Heart left ventricle (tissue), 16 donors: ENCODE measurements around the gene RIPK4. TPM values are rescaled to one million over a fixed set of nuclear protein-coding genes. Genes with fewer than 3 reads are reported as not detected.

Experiments used
- ATAC-seq, 4 donors: fragments of 200-7000 bp; cut with Tn5 transposase; one replicate each; pipeline ENCODE4 v1.9.1; 2020 to 2022; ENCODE audit warnings: moderate library complexity in 4 of 4, mild to moderate bottlenecking in 3 of 4, moderate number of reproducible peaks in 1 of 4
- DNase-seq, 5 donors: peaks; one replicate each; pipeline ENCODE4 v3.0.0-alpha.2; 2020
- H3K27ac ChIP-seq, 12 donors: fragments of 200-600 bp; sonication (generic) in 4 of 12; one replicate each; pipeline versions ENCODE4 v1.5.0 to v1.8.0; 2016 to 2022; ENCODE audit warnings: mild to moderate bottlenecking in 2 of 12
- H3K27me3 ChIP-seq, 9 donors: fragments of 200-600 bp; sonication (generic) in 2 of 9; one replicate each; pipeline versions ENCODE4 v1.5.1 to v1.8.0; 2016 to 2022; ENCODE audit warnings: mild to moderate bottlenecking in 3 of 9
- H3K36me3 ChIP-seq, 9 donors: fragments of 200-600 bp; sonication (generic) in 2 of 9; one replicate each; pipeline versions ENCODE4 v1.5.0 to v1.8.0; 2018 to 2022; ENCODE audit warnings: mild to moderate bottlenecking in 2 of 9
- H3K4me1 ChIP-seq, 12 donors: fragments of 200-600 bp; sonication (generic) in 4 of 12; one replicate each; pipeline versions ENCODE4 v1.5.0 to v1.8.0; 2016 to 2022; ENCODE audit warnings: mild to moderate bottlenecking in 3 of 12
- H3K4me3 ChIP-seq, 12 donors: fragments of 200-600 bp; sonication (generic) in 4 of 12; one replicate each; pipeline versions ENCODE4 v1.5.0 to v1.8.0; 2017 to 2022; ENCODE audit warnings: mild to moderate bottlenecking in 9 of 12, moderate library complexity in 4 of 12
- H3K9me3 ChIP-seq, 12 donors: fragments of 200-600 bp; sonication (generic) in 4 of 12; one replicate each; pipeline versions ENCODE4 v1.5.0 to v1.8.0; 2016 to 2022; ENCODE audit warnings: mild to moderate bottlenecking in 1 of 12
- CTCF ChIP-seq, 12 donors: fragments of 200-600 bp; sonication (generic) in 4 of 12; IDR thresholded peaks; one replicate each; pipeline versions ENCODE4 v1.5.0 to v1.8.0; 2018 to 2022; ENCODE audit warnings: antibody characterized with exemption in 12 of 12, mild to moderate bottlenecking in 5 of 12
- POLR2A ChIP-seq, 2 donors: fragments of 450-650 bp; IDR thresholded peaks; one replicate each; pipeline ENCODE4 v1.6.1; 2017; ENCODE audit warnings: antibody characterized with exemption in 2 of 2, mild to moderate bottlenecking in 2 of 2, moderate library complexity in 2 of 2
- WGBS, 4 donors: extraction: QIAGEN DNeasy Blood & Tissue Kit in 2 of 4; methylation state at CpG; one replicate each; pipeline versions ENCODE4 v1.1.5 to v1.1.7; 2013 to 2018; 5-methylcytosine and 5-hydroxymethylcytosine counted together
- intact Hi-C, 10 donors: fragments of 100-400 bp; cut with DNase I; formaldehyde crosslinking; loops; one replicate each; pipeline versions ENCODE4 v1.11.1 to v1.14.2; 2022
- polyA plus RNA-seq, 2 donors: library from polyadenylated mRNA; stranded (reverse); fragments of 200-250 nt; gene quantifications; one replicate each; pipeline ENCODE4 v1.2.3, GENCODE V29; 2013
- total RNA-seq, 9 donors: library from RNA; depleted of rRNA in 2 of 9; stranded (reverse); fragments of >200 nt in 2 of 9; fragmentation: NEBNext Ultra II Directional in 3 of 9; extraction: Animal tissue kit (Norgen Biotek cat#: 25700) in 3 of 9; gene quantifications; one replicate each; pipeline versions ENCODE4 v1.1.0 to v1.2.4, GENCODE V29; 2016 to 2023
- donor health status: ischemic (EF 13 %, LVEDD 7.1; RV severe dilation, severe dysfunction).
- donor health status: healthy with polysubstance abuse.
- donor health status: DM: no; HTN: yes; CAD: no.
- donor health status: DM: no; HTN: no; CAD: no.
- donor health status: ischemic (EF 25% LVEDD 6.9; RV normal size, moderate dysfunction).
- donor health status: ischemic (EF 25% LVEDD 5.7; RV mildly dilated, moderate dysfunction).
- donor health status: healthy.
- donor health status: DM: yes; HTN: yes; CAD: no.
- donor health status: ischemic (EF 35%, LVEDD 5.7; RV mildly dilated, moderate dysfunction).
- donor health status: nonischemic (EF 11% LVEDD 7.7; RV severe dilation, severe dysfunction).
- donor health status: DM: yes; HTN: yes; CAD: no.
- donor health status: PGD.
- donor health status: ischemic (EF 29% LVEDD 5.4; RV normal size, mild dysfunction).
- donor health status: nonischemic (EF 23%, LVEDD 6.1; RV moderate dilation, normal function).

The RIPK4 gene
- total and polyA plus RNA-seq, 11 donors = 0.04 to 2.0 (median 0.08) TPM; not detected in 2

- no peak overlapping the region for H3K27ac ChIP-seq
- H3K36me3 ChIP-seq = no peaks in the 10 kb centered on the region
- H3K4me1 ChIP-seq = peaks cover 0 to 10% (median 7%) of the 10 kb centered on the region in 12 donors
- intact Hi-C loops = no loop called here
- H3K9me3 ChIP-seq = no peaks in the 10 kb centered on the region
- DNase-seq = no peak
- TF ChIP-seq CTCF (IDR thresholded peaks at IDR 0.05) (no peak), POLR2A (IDR thresholded peaks at IDR 0.05) (no peak)
- 72 to 85% (median 80%) methylated on average over 2 of the region's 2 CpGs for WGBS, 4 donors
- no peak overlapping the region for H3K4me3 ChIP-seq
- H3K27me3 ChIP-seq = peaks cover 4 to 78% (median 34%) of the 10 kb centered on the region in 9 donors
- no peak for ATAC-seq
Measured at GRCh38 chr21:41781050-41781410, 14.2 kb upstream of the RIPK4 start.

- no peak for TF ChIP-seq POLR2A (IDR thresholded peaks at IDR 0.05)
- TF ChIP-seq CTCF (IDR thresholded peaks at IDR 0.05) = no peak
- Histone ChIP-seq H3K9me3 (no peaks in the 10 kb centered on the region), H3K27ac (no peak overlapping the region), H3K4me1 (peaks cover 0 to 10% (median 7%) of the 10 kb centered on the region in 12 donors), H3K27me3 (peaks cover 4 to 76% (median 36%) of the 10 kb centered on the region in 9 donors), H3K4me3 (no peak overlapping the region), H3K36me3 (no peaks in the 10 kb centered on the region)
- 59 to 71% (median 61%) methylated on average over 1 of the region's 1 CpG for WGBS, 4 donors
- DNase-seq (no peak), ATAC-seq (no peak)
- intact Hi-C loops = no loop called here
Measured at GRCh38 chr21:41780337-41781049, 13.6 kb upstream of the RIPK4 start.

GRCh38 chr21:41779659-41780058 is 12.8 kb upstream of the RIPK4 start:
- peaks cover 0 to 10% (median 7%) of the 10 kb centered on the region in 12 donors for H3K4me1 ChIP-seq
- H3K9me3 ChIP-seq = no peaks in the 10 kb centered on the region
- no peak for DNase-seq
- 45 to 60% (median 48%) methylated on average over 5 of the region's 5 CpGs for WGBS, 4 donors
- no peak overlapping the region for H3K4me3 ChIP-seq
- ATAC-seq = no peak
- TF ChIP-seq CTCF (IDR thresholded peaks at IDR 0.05) (no peak), POLR2A (IDR thresholded peaks at IDR 0.05) (no peak)
- no peak overlapping the region for H3K27ac ChIP-seq
- intact Hi-C loops = loop anchor here in 9 of 10 donors (2.0 to 10.0 kb wide), 9 partner anchors 167 to 657 kb away; no protein-coding TSS in a partner anchor
- H3K36me3 ChIP-seq = no peaks in the 10 kb centered on the region
- peaks cover 4 to 72% (median 37%) of the 10 kb centered on the region in 9 donors for H3K27me3 ChIP-seq

- Histone ChIP-seq H3K9me3 (no peaks in the 10 kb centered on the region), H3K27me3 (peaks cover 4 to 71% (median 33%) of the 10 kb centered on the region in 9 donors), H3K27ac (no peak overlapping the region), H3K36me3 (no peaks in the 10 kb centered on the region), H3K4me3 (no peak overlapping the region), H3K4me1 (peaks cover 0 to 10% (median 7%) of the 10 kb centered on the region in 12 donors)
- DNase-seq (no peak), ATAC-seq (no peak)
- TF ChIP-seq CTCF (IDR thresholded peaks at IDR 0.05) (no peak), POLR2A (IDR thresholded peaks at IDR 0.05) (no peak)
- 13 to 20% (median 16%) methylated on average over 16 of the region's 16 CpGs for WGBS, 4 donors
- intact Hi-C loops = loop anchor here (1.0 to 10.0 kb wide), 11 partner anchors 166 to 657 kb away; no protein-coding TSS in a partner anchor
Measured at GRCh38 chr21:41778930-41779600, 12.2 kb upstream of the RIPK4 start.
